GM19463 (cell line): Measurements from ENCODE around the gene EFCAB14.
"Not testable (repeated sequence)": the region's sequence is repeated elsewhere in the genome, so short reads cannot be mapped to it uniquely, and the experiment has no call there.

Experiments
- ATAC-seq: cut with Tn5 transposase; IDR thresholded peaks from one replicate; pipeline ENCODE4 v1.9.1; 2021; ENCODE audit warnings: mild to moderate bottlenecking, moderate library complexity; ENCODE audit not compliant: unreplicated experiment

EFCAB14 gene

GRCh38 chr1:46723901-46724300 is 5.0 kb upstream of the EFCAB14 start:
- ATAC-seq: no peak

- ATAC-seq: no peak
Measured at GRCh38 chr1:46721686-46722205, 2.8 kb upstream of the EFCAB14 start.

GRCh38 chr1:46721204-46721603 is 2.3 kb upstream of the EFCAB14 start:
- ATAC-seq: no peak

GRCh38 chr1:46720319-46720718 is 1.4 kb upstream of the EFCAB14 start:
- ATAC-seq: not testable (repeated sequence)

- no peak for ATAC-seq
Measured at GRCh38 chr1:46719689-46720088, 775 bp upstream of the EFCAB14 start.

GRCh38 chr1:46718340-46718726 is 581 bp downstream of the EFCAB14 start:
- ATAC-seq: no peak

GRCh38 chr1:46717654-46718053 is 1.3 kb downstream of the EFCAB14 start:
- no peak for ATAC-seq

- ATAC-seq: no peak
Measured at GRCh38 chr1:46714976-46715375, 3.9 kb downstream of the EFCAB14 start.

GRCh38 chr1:46708121-46708520 is 10.8 kb downstream of the EFCAB14 start:
- no peak for ATAC-seq

GRCh38 chr1:46705408-46705807 is 13.5 kb downstream of the EFCAB14 start:
- ATAC-seq: no peak

- ATAC-seq: no peak
Measured at GRCh38 chr1:46703927-46704641, 14.8 kb downstream of the EFCAB14 start.

GRCh38 chr1:46699666-46700065 is 19.2 kb downstream of the EFCAB14 start:
- ATAC-seq: no peak

GRCh38 chr1:46697053-46697452 is 21.9 kb downstream of the EFCAB14 start:
- no peak for ATAC-seq

- ATAC-seq: not testable (repeated sequence)
Measured at GRCh38 chr1:46694676-46695075, 24.2 kb downstream of the EFCAB14 start.

- ATAC-seq: no peak
Measured at GRCh38 chr1:46692811-46693770, 25.8 kb downstream of the EFCAB14 start.

GRCh38 chr1:46691997-46692790 is 26.7 kb downstream of the EFCAB14 start:
- ATAC-seq: no peak

- ATAC-seq: no peak
Measured at GRCh38 chr1:46690931-46691421, 27.9 kb downstream of the EFCAB14 start.

GRCh38 chr1:46689897-46690296 is 29.0 kb downstream of the EFCAB14 start:
- no peak for ATAC-seq

- ATAC-seq: no peak
Measured at GRCh38 chr1:46689356-46689755, 29.6 kb downstream of the EFCAB14 start.

- ATAC-seq: no peak
Measured at GRCh38 chr1:46687921-46688509, 30.9 kb downstream of the EFCAB14 start.
